Lung microvascular endothelial cell (primary cell): ENCODE measurements around the gene LYST. TPM values are rescaled to one million over a fixed set of nuclear protein-coding genes. Genes with fewer than 3 reads are reported as not detected.
"Not testable (repeated sequence)": the region's sequence is repeated elsewhere in the genome, so short reads cannot be mapped to it uniquely, and the experiment has no call there.

Experiments used
- DNase-seq, 2 donors: peaks; one replicate each; pipeline versions ENCODE4 v3.0.0 to v3.0.0-alpha.2; 2010; ENCODE audit warnings: low read depth in 2 of 2
- total RNA-seq: library from RNA; depleted of rRNA; stranded (reverse); fragments of >200 nt; gene quantifications from 2 replicates; pipeline ENCODE4 v1.2.1, GENCODE V29; 2014

The LYST gene
- 11.8 and 12.7 TPM in 2 replicates for total RNA-seq

- DNase-seq, result peak; percentile 41 to 65
Measured at GRCh38 chr1:235866205-235866912, at the start of gene LYST. Gene LYST, minus strand, starts transcription at chr1:235866906. Its CDS starts 36,489 bp downstream, at chr1:235830417.

- DNase-seq, result not testable (repeated sequence)
Measured at GRCh38 chr1:235915489-235915888, 48.8 kb upstream of the LYST start.

- DNase-seq, result peak in 1 of 2 donors; percentile 65
Measured at GRCh38 chr1:235913311-235913710, 46.6 kb upstream of the LYST start.

- no peak for DNase-seq
Measured at GRCh38 chr1:235911876-235912275, 45.2 kb upstream of the LYST start.

- no peak for DNase-seq
Measured at GRCh38 chr1:235911300-235911662, 44.6 kb upstream of the LYST start.

- peak; percentile 42 to 93 for DNase-seq
Measured at GRCh38 chr1:235910357-235911299, 43.9 kb upstream of the LYST start.

- peak in 1 of 2 donors; percentile 58 for DNase-seq
Measured at GRCh38 chr1:235908742-235909520, 42.2 kb upstream of the LYST start.

GRCh38 chr1:235907897-235908240 lies 41.2 kb upstream of the LYST start:
- no peak for DNase-seq

GRCh38 chr1:235907187-235907896 lies 40.6 kb upstream of the LYST start:
- no peak for DNase-seq

GRCh38 chr1:235906436-235906835 lies 39.7 kb upstream of the LYST start:
- no peak for DNase-seq

- not testable (repeated sequence) for DNase-seq
Measured at GRCh38 chr1:235903809-235904208, 37.1 kb upstream of the LYST start.

GRCh38 chr1:235902677-235903542 lies 36.2 kb upstream of the LYST start:
- no peak for DNase-seq

GRCh38 chr1:235901461-235901860 lies 34.8 kb upstream of the LYST start:
- no peak for DNase-seq

GRCh38 chr1:235898126-235898525 lies 31.4 kb upstream of the LYST start:
- no peak for DNase-seq

- DNase-seq, result no peak
Measured at GRCh38 chr1:235893840-235894239, 27.1 kb upstream of the LYST start.

- DNase-seq, result no peak
Measured at GRCh38 chr1:235892734-235893413, 26.2 kb upstream of the LYST start.

GRCh38 chr1:235892202-235892601 lies 25.5 kb upstream of the LYST start:
- no peak for DNase-seq

GRCh38 chr1:235888119-235888643 lies 21.5 kb upstream of the LYST start:
- DNase-seq, result no peak

- DNase-seq, result no peak
Measured at GRCh38 chr1:235887676-235888075, 21.0 kb upstream of the LYST start.
